Osteoblast (primary cell): ENCODE results near the gene MRE11. TPM values are rescaled to one million over a fixed set of nuclear protein-coding genes. Genes with fewer than 3 reads are reported as not detected.

Experiments
- DNase-seq: peaks from one replicate; pipeline ENCODE4 v3.0.0; 2011; ENCODE audit warnings: low spot score, mixed read lengths; ENCODE audit not compliant: insufficient read length; ENCODE audit errors: missing footprints
- H2AFZ ChIP-seq: 2 replicates; pipeline ENCODE4 v1.6.0; 2011; ENCODE audit warnings: mild to moderate bottlenecking, low read length
- H3K27ac ChIP-seq: 2 replicates; pipeline ENCODE4 v1.5.1; 2011; ENCODE audit warnings: mild to moderate bottlenecking, low read depth, low read length, moderate library complexity
- H3K27me3 ChIP-seq: 2 replicates; pipeline ENCODE4 v1.6.0; 2012; ENCODE audit warnings: mild to moderate bottlenecking, control low read depth, inconsistent platforms, low read length, moderate library complexity; ENCODE audit not compliant: insufficient read depth
- H3K36me3 ChIP-seq: 2 replicates; pipeline ENCODE4 v1.5.1; 2011; ENCODE audit warnings: mild to moderate bottlenecking, low read length, control low read depth, moderate library complexity; ENCODE audit not compliant: insufficient read depth
- H3K4me1 ChIP-seq: 2 replicates; pipeline ENCODE4 v1.5.1; 2011; ENCODE audit warnings: mild to moderate bottlenecking, low read length, control low read depth, moderate library complexity; ENCODE audit not compliant: insufficient read depth
- H3K4me2 ChIP-seq: 2 replicates; pipeline ENCODE4 v1.6.0; 2011; ENCODE audit warnings: mild to moderate bottlenecking, low read length; ENCODE audit not compliant: insufficient read depth
- H3K4me3 ChIP-seq: fragments of 200-600 bp; sonication (generic); 3 replicates; pipeline ENCODE4 v1.5.1; 2012; ENCODE audit warnings: mild to moderate bottlenecking, low read length, inconsistent platforms; ENCODE audit not compliant: insufficient read depth
- H3K79me2 ChIP-seq: 2 replicates; pipeline ENCODE4 v1.6.0; 2012; ENCODE audit warnings: mild to moderate bottlenecking, low read length, control low read depth, inconsistent platforms; ENCODE audit not compliant: insufficient read depth
- H3K9me3 ChIP-seq: 2 replicates; pipeline ENCODE4 v1.5.1; 2011; ENCODE audit warnings: low read depth, low read length, control low read depth
- H4K20me1 ChIP-seq: 2 replicates; pipeline ENCODE4 v1.6.0; 2012; ENCODE audit warnings: mild to moderate bottlenecking, low read length, control low read depth; ENCODE audit not compliant: insufficient read depth
- total RNA-seq: library from RNA; depleted of rRNA; stranded (reverse); fragments of >200 nt; gene quantifications from 2 replicates; pipeline ENCODE4 v1.2.3, GENCODE V29; 2012
- TF ChIP-seq, protein P1 (sequence below): IDR thresholded peaks from 2 replicates; pipeline ENCODE4 v1.5.1; 2011; ENCODE audit warnings: mild to moderate bottlenecking, low read depth, low read length, moderate library complexity; ENCODE audit errors: extremely low read depth

Gene MRE11
- total RNA-seq, 1 donor = 10.1 TPM

GRCh38 chr11:94486068-94486467, 7.6 kb downstream of the MRE11 start:
- DNase-seq = no peak

GRCh38 chr11:94481342-94481741, 12.3 kb downstream of the MRE11 start:
- Histone ChIP-seq H3K27me3 (no peaks in the 10 kb centered on the region), H3K36me3 (no peaks in the 10 kb centered on the region), H3K27ac (no peak overlapping the region), H3K4me2 (no peak overlapping the region), H3K4me3 (no peak overlapping the region), H4K20me1 (no peaks in the 10 kb centered on the region), H3K9me3 (no peaks in the 10 kb centered on the region), H3K79me2 (no peaks in the 10 kb centered on the region), H3K4me1 (no peaks in the 10 kb centered on the region), H2AFZ (no peak overlapping the region)
- TF ChIP-seq, protein P1, sequence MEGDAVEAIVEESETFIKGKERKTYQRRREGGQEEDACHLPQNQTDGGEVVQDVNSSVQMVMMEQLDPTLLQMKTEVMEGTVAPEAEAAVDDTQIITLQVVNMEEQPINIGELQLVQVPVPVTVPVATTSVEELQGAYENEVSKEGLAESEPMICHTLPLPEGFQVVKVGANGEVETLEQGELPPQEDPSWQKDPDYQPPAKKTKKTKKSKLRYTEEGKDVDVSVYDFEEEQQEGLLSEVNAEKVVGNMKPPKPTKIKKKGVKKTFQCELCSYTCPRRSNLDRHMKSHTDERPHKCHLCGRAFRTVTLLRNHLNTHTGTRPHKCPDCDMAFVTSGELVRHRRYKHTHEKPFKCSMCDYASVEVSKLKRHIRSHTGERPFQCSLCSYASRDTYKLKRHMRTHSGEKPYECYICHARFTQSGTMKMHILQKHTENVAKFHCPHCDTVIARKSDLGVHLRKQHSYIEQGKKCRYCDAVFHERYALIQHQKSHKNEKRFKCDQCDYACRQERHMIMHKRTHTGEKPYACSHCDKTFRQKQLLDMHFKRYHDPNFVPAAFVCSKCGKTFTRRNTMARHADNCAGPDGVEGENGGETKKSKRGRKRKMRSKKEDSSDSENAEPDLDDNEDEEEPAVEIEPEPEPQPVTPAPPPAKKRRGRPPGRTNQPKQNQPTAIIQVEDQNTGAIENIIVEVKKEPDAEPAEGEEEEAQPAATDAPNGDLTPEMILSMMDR = no peak
- no peak for DNase-seq

More at GRCh38 chr11:94486068-94486467, 7.6 kb downstream of the MRE11 start:
- no peak overlapping the region for H3K4me3 ChIP-seq
- no peaks in the 10 kb centered on the region for H3K79me2 ChIP-seq
- H3K27me3 ChIP-seq = no peaks in the 10 kb centered on the region
- no peaks in the 10 kb centered on the region for H3K4me1 ChIP-seq
- no peaks in the 10 kb centered on the region for H3K9me3 ChIP-seq
- no peak overlapping the region for H2AFZ ChIP-seq
- TF ChIP-seq, protein P1 = no peak
- H3K36me3 ChIP-seq = no peaks in the 10 kb centered on the region
- H4K20me1 ChIP-seq = no peaks in the 10 kb centered on the region
- no peak overlapping the region for H3K4me2 ChIP-seq
- H3K27ac ChIP-seq = no peak overlapping the region

GRCh38 chr11:94477624-94478023, 16.0 kb downstream of the MRE11 start:
- Histone ChIP-seq H3K4me3 (no peak overlapping the region), H3K27me3 (no peaks in the 10 kb centered on the region), H3K27ac (no peak overlapping the region), H2AFZ (no peak overlapping the region), H3K79me2 (no peaks in the 10 kb centered on the region), H3K36me3 (no peaks in the 10 kb centered on the region), H3K4me1 (no peaks in the 10 kb centered on the region), H3K4me2 (no peak overlapping the region), H4K20me1 (no peaks in the 10 kb centered on the region), H3K9me3 (no peaks in the 10 kb centered on the region)
- TF ChIP-seq, protein P1 = no peak
- no peak for DNase-seq

DNA sequence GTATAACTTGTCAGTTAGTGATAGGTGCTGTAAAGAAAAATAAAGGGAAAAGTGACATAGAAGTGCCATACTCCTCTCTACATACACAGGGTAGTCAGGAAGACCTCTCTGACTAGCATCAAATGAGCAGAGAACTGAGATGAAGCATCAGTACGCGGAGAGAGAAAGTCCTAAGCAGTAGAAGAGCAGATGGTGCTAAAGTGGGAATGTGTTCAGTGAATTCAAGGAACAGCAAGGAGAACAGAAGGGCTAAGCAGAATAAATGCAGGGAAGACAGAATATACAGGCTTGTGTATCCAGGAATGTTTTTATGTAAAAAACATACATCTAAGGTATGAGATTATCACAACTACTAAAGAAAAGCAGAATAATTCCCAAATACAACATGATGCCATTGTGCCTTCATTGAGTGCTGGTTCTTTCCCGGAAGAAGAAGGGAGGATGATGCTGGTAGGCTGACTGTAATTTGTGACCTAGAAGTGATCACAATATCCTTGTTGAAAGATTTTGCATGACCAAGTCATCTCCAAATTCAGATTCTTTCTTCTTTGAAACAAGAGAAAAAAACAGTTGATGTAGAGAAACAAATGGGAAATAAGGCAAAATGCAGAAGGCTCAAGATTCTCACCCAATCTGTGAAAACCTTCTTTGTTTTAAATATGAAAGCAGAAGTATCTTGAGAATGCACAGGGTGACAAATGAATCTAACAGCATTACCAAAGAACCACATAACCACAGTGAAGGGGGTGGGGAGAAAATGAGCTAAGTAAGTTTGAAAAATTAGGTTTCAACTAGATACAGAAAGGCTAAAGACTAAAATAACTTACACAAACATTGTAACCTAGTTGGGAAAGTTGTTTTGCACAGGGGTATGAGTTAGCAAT, 20.5 kb downstream of the MRE11 start:
- H3K79me2 ChIP-seq = no peaks in the 10 kb centered on the region
- TF ChIP-seq, protein P1 = no peak
- no peaks in the 10 kb centered on the region for H4K20me1 ChIP-seq
- no peak overlapping the region for H3K4me2 ChIP-seq
- no peak overlapping the region for H2AFZ ChIP-seq
- H3K4me1 ChIP-seq = no peaks in the 10 kb centered on the region
- no peak overlapping the region for H3K4me3 ChIP-seq
- no peaks in the 10 kb centered on the region for H3K36me3 ChIP-seq
- no peaks in the 10 kb centered on the region for H3K27me3 ChIP-seq
- DNase-seq = no peak
- no peaks in the 10 kb centered on the region for H3K9me3 ChIP-seq
- no peak overlapping the region for H3K27ac ChIP-seq
